Ishikawa (cell line): ENCODE results near the gene SLC29A1.

Source experiments
- CEBPB ChIP-seq: IDR thresholded peaks from 2 replicates; pipeline ENCODE4 v1.6.1; 2012
- CREB1 ChIP-seq: IDR thresholded peaks from 2 replicates; pipeline ENCODE4 v1.6.1; 2012; ENCODE audit warnings: low read depth
- EGR1 ChIP-seq: IDR thresholded peaks from 2 replicates; pipeline ENCODE4 v1.6.1; 2012
- EP300 ChIP-seq: IDR thresholded peaks from 2 replicates; pipeline ENCODE4 v1.6.1; 2012; ENCODE audit warnings: borderline replicate concordance
- FOXM1 ChIP-seq: IDR thresholded peaks from 2 replicates; pipeline ENCODE4 v1.6.1; 2012; ENCODE audit warnings: low read depth, borderline replicate concordance
- NFIC ChIP-seq: IDR thresholded peaks from 2 replicates; pipeline ENCODE4 v1.6.1; 2012
- RAD21 ChIP-seq: IDR thresholded peaks from 2 replicates; pipeline ENCODE4 v1.6.1; 2012; ENCODE audit warnings: low read depth
- REST ChIP-seq: IDR thresholded peaks from 2 replicates; pipeline ENCODE4 v1.6.1; 2012; ENCODE audit warnings: low read depth, mild to moderate bottlenecking
- TAF1 ChIP-seq: IDR thresholded peaks from 2 replicates; pipeline ENCODE4 v1.6.1; 2012; ENCODE audit warnings: low read depth, mild to moderate bottlenecking
- TEAD4 ChIP-seq: IDR thresholded peaks from 2 replicates; pipeline ENCODE4 v1.6.1; 2012
- YY1 ChIP-seq: IDR thresholded peaks from 2 replicates; pipeline ENCODE4 v1.6.1; 2012; ENCODE audit warnings: low read depth
- TF ChIP-seq, protein P1 (sequence below): IDR thresholded peaks from 2 replicates; pipeline ENCODE4 v1.6.1; 2012
- TF ChIP-seq, protein P2 (sequence below): IDR thresholded peaks from 2 replicates; pipeline ENCODE4 v1.6.1; 2012

GRCh38 chr6:44265007-44265721, 41.8 kb downstream of the SLC29A1 start, which contains the start of gene NFKBIE:
- TF ChIP-seq FOXM1 (no peak), CEBPB (no peak), TAF1 (peak; percentile 77), YY1 (no peak), EP300 (no peak), RAD21 (peak; percentile 27; the same call in 1 of the 2 replicates), REST (no peak), EGR1 (no peak), NFIC (peak; percentile 9; the same call in 1 of the 2 replicates), CREB1 (no peak), TEAD4 (no peak)
- TF ChIP-seq, protein P1, sequence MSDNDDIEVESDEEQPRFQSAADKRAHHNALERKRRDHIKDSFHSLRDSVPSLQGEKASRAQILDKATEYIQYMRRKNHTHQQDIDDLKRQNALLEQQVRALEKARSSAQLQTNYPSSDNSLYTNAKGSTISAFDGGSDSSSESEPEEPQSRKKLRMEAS, result no peak
- TF ChIP-seq, protein P2, sequence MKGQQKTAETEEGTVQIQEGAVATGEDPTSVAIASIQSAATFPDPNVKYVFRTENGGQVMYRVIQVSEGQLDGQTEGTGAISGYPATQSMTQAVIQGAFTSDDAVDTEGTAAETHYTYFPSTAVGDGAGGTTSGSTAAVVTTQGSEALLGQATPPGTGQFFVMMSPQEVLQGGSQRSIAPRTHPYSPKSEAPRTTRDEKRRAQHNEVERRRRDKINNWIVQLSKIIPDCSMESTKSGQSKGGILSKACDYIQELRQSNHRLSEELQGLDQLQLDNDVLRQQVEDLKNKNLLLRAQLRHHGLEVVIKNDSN, result no peak
